Tibial nerve (tissue), 3 donors: Measurements from ENCODE around the gene SIGLECL1.

Experiments
- POLR2A ChIP-seq, 2 donors: fragments of 450-650 bp; IDR thresholded peaks; one replicate each; pipeline ENCODE4 v1.6.1; 2017; ENCODE audit warnings: antibody characterized with exemption in 2 of 2, mild to moderate bottlenecking in 2 of 2, moderate library complexity in 2 of 2
- TF ChIP-seq, protein P1 (sequence below), 5 experiments: fragments of 200-600 bp in 3 of 5; fragments of 450-650 bp in 2 of 5; sonication (generic) in 3 of 5; IDR thresholded peaks; one replicate each; pipeline ENCODE4 v1.5.1; 2016 to 2019; ENCODE audit warnings: antibody characterized with exemption in 5 of 5, mild to moderate bottlenecking in 3 of 5, moderate library complexity in 2 of 5

DNA sequence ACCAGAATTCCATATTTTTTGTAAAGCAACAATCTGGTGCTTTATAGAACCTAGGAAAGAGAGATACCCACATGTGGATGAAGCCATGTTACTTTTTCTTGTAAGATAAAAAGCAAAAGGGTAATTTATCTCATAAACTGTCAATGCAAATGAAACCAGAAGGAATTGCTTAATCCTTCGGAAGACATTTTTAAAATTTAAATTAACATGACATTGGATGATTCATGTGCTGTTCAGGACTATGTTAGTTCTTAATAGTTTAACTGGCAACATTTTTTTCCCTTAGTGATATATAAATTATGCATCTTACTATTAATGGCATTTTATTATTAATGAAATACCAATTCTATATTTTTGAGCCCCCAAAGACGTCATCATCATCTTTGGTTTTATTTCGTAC is 34.8 kb downstream of the SIGLECL1 start:
- no peak for TF ChIP-seq POLR2A (IDR thresholded peaks at IDR 0.05)
- TF ChIP-seq, protein P1, sequence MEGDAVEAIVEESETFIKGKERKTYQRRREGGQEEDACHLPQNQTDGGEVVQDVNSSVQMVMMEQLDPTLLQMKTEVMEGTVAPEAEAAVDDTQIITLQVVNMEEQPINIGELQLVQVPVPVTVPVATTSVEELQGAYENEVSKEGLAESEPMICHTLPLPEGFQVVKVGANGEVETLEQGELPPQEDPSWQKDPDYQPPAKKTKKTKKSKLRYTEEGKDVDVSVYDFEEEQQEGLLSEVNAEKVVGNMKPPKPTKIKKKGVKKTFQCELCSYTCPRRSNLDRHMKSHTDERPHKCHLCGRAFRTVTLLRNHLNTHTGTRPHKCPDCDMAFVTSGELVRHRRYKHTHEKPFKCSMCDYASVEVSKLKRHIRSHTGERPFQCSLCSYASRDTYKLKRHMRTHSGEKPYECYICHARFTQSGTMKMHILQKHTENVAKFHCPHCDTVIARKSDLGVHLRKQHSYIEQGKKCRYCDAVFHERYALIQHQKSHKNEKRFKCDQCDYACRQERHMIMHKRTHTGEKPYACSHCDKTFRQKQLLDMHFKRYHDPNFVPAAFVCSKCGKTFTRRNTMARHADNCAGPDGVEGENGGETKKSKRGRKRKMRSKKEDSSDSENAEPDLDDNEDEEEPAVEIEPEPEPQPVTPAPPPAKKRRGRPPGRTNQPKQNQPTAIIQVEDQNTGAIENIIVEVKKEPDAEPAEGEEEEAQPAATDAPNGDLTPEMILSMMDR (IDR thresholded peaks at IDR 0.05), result no peak
